RPMI7951 (cell line): Measurements from ENCODE around the gene TMC8. TPM values are rescaled to one million over a fixed set of nuclear protein-coding genes. Genes with fewer than 3 reads are reported as not detected.

Experiments used
- DNase-seq: peaks from one replicate; pipeline ENCODE4 v3.0.0-alpha.2; 2012; ENCODE audit warnings: low read depth
- total RNA-seq: library from RNA; depleted of rRNA; stranded (reverse); fragments of >200 nt; shearing (Covaris generic); gene quantifications from 2 replicates; pipeline ENCODE4 v1.2.3, GENCODE V29; 2014; rRNA removed

The TMC8 gene
- total RNA-seq, 1 experiment from 2014 or later, result not detected

GRCh38 chr17:78180083-78180482 is 49.5 kb downstream of the TMC8 start:
- DNase-seq, result no peak

- no peak for DNase-seq
These were observed 49.9 kb downstream of the TMC8 start for GRCh38 chr17:78180508-78180907.

GRCh38 chr17:78182504-78182903 is 51.9 kb downstream of the TMC8 start:
- DNase-seq, result no peak

- DNase-seq, result no peak
These were observed 53.3 kb downstream of the TMC8 start for GRCh38 chr17:78183916-78184315.

GRCh38 chr17:78184351-78184750 is 53.8 kb downstream of the TMC8 start:
- DNase-seq, result no peak

GRCh38 chr17:78184868-78185267 is 54.3 kb downstream of the TMC8 start:
- DNase-seq, result no peak

GRCh38 chr17:78185981-78186691 is 55.6 kb downstream of the TMC8 start:
- peak; percentile 66 for DNase-seq

GRCh38 chr17:78186692-78187595 is 56.4 kb downstream of the TMC8 start, which contains the start of the genes AFMID and TK1:
TSS of gene AFMID (plus strand) at chr17:78187362. CDS start at chr17:78187371, 9 bp downstream.
TSS of gene TK1 (minus strand) at chr17:78187052. CDS start at chr17:78186994, 58 bp downstream.
- DNase-seq, result peak; percentile 94

Other genes with a start within 250 kb of the TMC8 start
- 3.2 and 4.0 TPM in 2 replicates for gene TNRC6C, start 172.1 kb upstream of the TMC8 start, total RNA-seq
- not detected in 2 replicates for gene TMC6, start 2.0 kb upstream of the TMC8 start, total RNA-seq
- not detected in 2 replicates for gene C17orf99, start 15.6 kb downstream of the TMC8 start, total RNA-seq
- gene SYNGR2, start 37.8 kb downstream of the TMC8 start, total RNA-seq, result 15.6 and 17.3 TPM in 2 replicates
- 161 and 167 TPM in 2 replicates for gene TK1, start 56.3 kb downstream of the TMC8 start, total RNA-seq
- gene AFMID, start 56.6 kb downstream of the TMC8 start, total RNA-seq, result 16.0 and 20.9 TPM in 2 replicates
- gene BIRC5, start 83.5 kb downstream of the TMC8 start, total RNA-seq, result 157 and 160 TPM in 2 replicates
- gene TMEM235, start 100.9 kb downstream of the TMC8 start, total RNA-seq, result not detected in 2 replicates
- 6.2 and 10.6 TPM in 2 replicates for gene SOCS3, start 229.3 kb downstream of the TMC8 start, total RNA-seq
- 19.5 and 21.9 TPM in 2 replicates for gene PGS1, start 247.9 kb downstream of the TMC8 start, total RNA-seq